GM19043 (cell line): ENCODE data around the gene VASH1.
A peak's percentile ranks its signal among the peaks of the same experiment; 100 is the strongest.

Experiments
- ATAC-seq: cut with Tn5 transposase; IDR thresholded peaks from one replicate; pipeline ENCODE4 v1.9.1; 2021; ENCODE audit warnings: low read depth; ENCODE audit not compliant: unreplicated experiment

The VASH1 gene

GRCh38 chr14:76741074-76741473, 20.2 kb upstream of the VASH1 start:
- ATAC-seq: no peak

- no peak for ATAC-seq
Measured at GRCh38 chr14:76742185-76742584, 19.1 kb upstream of the VASH1 start.

- no peak for ATAC-seq
Measured at GRCh38 chr14:76742966-76743365, 18.3 kb upstream of the VASH1 start.

- ATAC-seq: no peak
Measured at GRCh38 chr14:76752744-76753143, 8.5 kb upstream of the VASH1 start.

DNA sequence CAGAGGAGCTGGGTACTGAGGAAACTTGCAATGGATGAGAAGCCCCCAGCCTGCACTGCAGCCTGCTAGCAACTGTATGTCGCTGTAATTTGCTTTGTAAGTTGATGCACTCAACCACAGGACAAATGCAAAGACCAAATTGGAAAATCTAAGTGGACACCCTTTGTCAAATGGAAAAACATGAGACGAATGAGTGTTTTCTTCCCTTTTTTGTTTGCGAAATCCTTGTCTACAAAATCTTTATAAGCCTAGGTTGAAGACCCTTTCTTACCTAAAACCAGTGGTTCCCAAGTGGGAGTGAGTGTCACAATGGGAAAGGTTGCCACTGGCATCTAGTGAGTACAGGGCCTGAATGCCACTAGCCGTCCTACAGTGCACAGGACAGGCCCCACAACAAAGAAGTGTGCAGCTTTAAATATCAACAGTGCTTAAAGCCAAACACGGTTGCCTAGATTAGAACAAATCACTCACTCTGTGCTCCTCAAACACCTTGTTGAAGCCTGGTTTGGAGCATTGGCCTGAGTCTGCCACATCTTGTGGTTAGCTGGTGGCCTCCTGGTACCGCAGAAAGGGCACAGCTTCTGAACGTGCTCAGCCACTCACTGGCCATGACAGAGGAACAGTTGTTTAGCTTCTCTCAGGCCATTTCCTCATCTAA, 7.6 kb upstream of the VASH1 start:
- no peak for ATAC-seq

DNA sequence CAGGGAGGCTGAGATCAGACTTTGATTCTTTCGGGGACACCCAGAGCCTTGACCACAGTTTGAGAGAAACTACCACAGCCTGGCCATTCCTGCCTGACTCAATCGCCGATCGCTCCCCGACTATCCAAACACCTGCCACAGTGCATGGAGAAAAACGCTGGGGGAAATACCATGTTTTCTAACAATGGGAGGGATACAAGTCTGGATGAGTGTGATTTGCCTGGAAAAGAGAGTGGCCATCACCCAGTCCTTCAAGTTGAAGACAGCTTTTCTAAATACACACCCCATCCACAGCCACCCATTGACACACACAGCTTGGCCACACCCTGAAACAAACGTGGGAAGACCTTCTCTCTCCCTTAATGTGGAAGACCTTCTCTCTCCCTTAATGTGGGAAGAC, 6.7 kb upstream of the VASH1 start:
- no peak for ATAC-seq

- ATAC-seq: no peak
Measured at GRCh38 chr14:76755610-76756370, 5.5 kb upstream of the VASH1 start.

GRCh38 chr14:76756371-76756750, 4.9 kb upstream of the VASH1 start:
- ATAC-seq: no peak

DNA sequence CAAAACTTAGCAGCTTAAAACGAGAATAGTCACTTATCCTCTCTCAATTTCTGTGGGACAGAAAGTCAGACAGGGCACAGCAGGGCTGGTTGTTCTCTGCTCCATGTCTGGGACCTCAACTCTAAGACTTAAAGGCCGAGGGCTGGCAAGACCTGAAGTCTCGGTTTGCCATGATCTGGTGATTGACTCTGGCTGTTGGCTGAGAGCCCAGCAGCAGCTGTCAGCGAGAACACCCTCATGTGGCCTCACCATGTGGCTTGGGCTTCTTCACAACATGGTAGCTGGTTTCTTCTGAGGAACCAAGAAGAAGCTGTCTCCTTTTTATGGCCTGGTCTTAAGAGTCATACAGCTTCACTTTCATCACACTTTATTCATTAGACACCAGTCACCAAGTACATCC, 1.7 kb upstream of the VASH1 start:
- ATAC-seq: no peak

DNA sequence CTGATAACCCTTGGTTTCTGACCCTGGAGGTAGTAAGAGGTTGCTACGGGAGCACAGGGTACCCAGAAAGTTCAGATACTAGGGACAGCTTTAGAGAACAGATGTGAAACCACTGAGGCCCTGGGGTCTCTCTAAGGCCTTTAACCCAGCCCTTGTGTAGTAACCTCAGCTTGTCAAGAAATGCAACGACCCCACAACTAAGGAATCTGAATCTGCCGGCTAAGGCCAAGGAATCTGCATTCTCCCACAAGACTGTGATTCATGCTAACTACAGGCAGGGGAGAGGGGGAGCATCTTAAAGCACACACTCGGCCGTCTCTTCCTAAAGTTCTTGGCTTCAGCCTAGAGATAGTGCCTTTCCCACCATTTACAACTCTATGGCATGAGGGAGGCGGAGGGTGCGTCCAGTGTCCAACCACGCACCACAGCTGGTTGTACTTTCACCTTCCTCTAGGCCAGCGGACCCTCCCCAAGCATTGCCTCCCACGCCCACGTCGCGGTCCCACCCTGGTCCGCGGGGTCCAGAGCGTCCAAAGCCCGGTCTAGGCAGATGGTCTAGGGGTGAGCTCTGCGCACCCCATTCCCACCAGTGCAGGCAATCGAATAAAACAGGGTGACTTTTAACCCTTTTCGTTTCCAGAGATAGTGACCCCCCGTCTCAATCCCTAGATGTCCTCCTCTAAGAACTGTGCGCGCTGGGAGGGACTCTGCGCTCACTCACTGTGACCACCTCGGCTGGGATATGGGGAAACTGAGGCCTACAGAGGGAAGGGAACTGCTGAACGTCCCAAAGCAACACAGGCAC, 735 bp upstream of the VASH1 start:
- ATAC-seq: no peak

DNA sequence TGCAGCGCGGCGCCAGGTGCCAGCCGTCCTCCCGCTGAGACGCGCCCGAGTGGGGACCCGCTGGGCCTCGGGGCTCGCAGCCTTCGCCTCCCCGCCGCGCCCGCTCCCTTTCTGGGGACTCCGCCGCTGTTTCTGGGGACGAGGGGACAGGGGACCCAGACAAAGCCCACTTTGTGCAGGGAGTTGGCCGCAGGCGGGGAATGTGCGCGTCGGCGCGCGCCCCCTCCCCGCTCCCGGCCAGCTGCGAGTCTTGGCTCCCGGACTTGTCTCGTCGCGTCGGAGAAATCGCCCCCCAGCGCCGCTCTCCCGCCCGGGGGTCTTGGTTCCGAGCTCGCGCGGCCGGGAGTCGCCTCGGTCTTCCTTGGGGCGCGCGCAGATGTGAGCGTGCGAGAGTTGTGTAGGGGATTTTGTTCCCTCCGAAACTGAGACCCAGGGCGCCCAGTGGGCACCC, 717 bp downstream of the VASH1 start:
- no peak for ATAC-seq

DNA sequence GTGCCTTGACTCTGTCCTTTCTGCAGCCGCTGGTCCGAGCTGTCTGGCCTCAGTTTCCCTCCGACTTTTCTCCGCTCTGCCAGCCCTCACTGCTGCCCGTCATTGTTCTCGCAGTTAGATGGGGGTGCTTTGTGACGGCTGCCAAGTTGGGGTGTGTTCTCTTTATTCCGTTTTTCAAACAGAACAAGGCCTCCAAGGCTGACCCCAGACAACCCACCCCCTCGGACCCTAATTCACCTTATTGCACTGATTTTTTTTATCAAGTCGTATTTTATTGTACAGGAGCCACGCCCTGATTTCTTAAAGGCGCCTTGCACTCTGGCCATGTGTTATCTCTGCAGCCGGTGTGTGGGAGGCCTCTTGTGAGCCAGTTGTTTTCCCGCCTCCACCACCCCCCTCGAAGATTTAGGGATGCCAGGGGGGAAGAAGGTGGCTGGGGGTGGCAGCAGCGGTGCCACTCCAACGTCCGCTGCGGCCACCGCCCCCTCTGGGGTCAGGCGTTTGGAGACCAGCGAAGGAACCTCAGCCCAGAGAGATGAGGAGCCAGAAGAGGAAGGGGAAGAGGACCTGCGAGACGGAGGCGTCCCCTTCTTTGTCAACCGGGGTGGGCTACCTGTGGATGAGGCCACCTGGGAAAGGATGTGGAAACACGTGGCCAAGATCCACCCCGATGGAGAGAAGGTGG, 1.3 kb downstream of the VASH1 start:
- ATAC-seq: no peak

- no peak for ATAC-seq
Measured at GRCh38 chr14:76763096-76764041, 2.1 kb downstream of the VASH1 start.

- ATAC-seq: no peak
Measured at GRCh38 chr14:76765461-76765931, 4.2 kb downstream of the VASH1 start.

DNA sequence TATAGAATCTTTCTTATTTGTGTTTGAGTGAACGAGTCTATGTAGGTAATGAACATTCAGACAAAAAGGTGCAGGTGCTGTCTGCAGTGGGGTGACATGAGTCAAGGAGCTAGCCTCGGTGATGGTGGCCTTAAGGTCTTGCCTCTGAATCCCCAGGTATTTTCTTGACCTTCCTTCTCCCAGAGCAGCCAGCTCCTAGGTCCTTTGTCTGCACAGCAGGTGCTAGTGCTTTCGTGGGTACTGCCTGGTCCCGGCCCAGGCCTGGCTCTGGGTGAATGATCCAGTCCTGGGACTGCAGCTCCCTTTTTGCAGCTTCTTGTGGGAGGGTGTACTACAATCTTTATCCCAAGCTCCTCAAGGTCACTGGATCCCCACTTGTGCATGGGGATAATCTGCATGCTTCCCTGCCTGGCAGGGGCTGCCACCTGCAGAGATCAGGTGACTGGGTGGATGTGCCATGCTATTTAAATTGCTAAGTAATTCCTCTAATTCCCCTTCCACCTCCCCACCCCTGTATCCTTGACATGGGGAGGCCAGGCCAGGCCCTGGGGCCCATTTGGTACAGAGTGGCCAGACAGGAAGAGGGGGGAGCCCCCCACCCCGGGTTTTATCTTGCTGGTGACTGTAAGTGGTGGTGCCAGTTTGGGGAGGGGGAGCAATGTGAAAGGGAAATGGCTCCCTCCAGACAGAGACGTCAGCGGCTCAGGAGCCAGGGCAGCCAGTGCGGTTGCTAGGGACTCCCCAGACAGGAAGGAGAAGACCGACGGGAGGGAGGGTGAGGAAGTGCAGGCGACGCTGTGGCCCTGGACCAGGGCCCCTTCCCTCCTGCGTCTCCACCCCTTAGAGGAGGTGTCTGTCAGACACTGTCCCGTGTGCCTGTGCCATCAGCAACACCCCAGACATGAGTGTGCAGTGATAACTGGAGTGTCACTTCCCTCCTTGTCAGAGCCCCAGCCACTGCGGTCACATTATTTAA, 6.7 kb downstream of the VASH1 start:
- ATAC-seq: peak; percentile 90

DNA sequence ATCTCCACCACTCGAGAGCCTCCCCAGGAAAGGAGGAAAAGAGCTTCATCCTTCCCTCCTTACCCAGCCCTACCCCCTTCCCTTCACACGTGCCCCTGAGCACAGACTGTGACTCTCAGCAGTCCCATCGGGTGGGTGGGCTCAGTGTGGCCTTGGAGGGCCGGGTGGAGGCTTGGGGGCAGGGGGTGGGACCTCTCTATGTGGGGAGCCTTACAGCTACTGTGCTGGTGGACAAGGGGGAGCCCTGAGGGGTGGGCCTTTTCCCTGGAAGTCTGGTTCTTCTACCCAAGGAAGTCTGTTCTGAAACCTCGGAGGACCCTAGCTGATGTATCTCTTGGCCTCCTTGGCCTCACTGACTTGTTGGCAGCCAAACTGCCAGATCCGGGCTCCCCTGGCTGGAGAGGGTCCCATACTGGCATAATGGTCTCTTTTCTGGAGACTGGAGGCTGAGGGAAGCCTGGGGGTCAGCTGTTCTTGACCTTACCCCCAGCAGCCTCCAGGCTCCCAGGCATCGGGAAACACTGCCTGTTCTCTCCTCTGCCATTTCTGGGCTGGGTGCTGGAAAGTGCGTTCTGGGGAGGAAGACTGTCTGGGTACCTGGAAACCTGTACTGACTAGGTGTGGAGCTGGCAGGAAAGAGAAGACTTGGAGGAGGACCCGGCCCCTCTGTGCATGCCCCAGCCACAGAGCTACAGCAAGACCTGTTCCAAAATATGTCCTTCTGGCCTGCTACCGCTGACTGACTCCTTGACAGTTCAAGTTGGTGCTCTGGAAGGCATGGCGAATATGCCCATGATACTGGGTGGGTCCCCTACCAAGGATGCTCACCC, 7.6 kb downstream of the VASH1 start:
- ATAC-seq: no peak

- ATAC-seq: no peak
Measured at GRCh38 chr14:76769636-76770292, 8.5 kb downstream of the VASH1 start.
